HepG2 (cell line): ENCODE data around the gene SDC1. TPM values are rescaled to one million over a fixed set of nuclear protein-coding genes. Genes with fewer than 3 reads are reported as not detected.
A peak's percentile ranks its signal among the peaks of the same experiment; 100 is the strongest.

Experiments used
- AHDC1 ChIP-seq: sonication (generic); formaldehyde crosslinking; IDR thresholded peaks from 2 replicates; pipeline ENCODE4 v1.5.1; 2020; ENCODE audit warnings: mild to moderate bottlenecking, missing genetic modification reagents, borderline replicate concordance
- BCLAF1 ChIP-seq: fragments of 450-650 bp; IDR thresholded peaks from 2 replicates; pipeline ENCODE4 v1.6.1; 2017; ENCODE audit warnings: mild to moderate bottlenecking
- ELF3 ChIP-seq: IDR thresholded peaks from 2 replicates; pipeline ENCODE4 v1.6.1; 2016; ENCODE audit warnings: missing genetic modification reagents, missing compliant biosample characterization
- MBD4 ChIP-seq: IDR thresholded peaks from 2 replicates; pipeline ENCODE4 v1.6.1; 2012; ENCODE audit warnings: low read length, inconsistent platforms, borderline replicate concordance
- MTA3 ChIP-seq: sonication (generic); formaldehyde crosslinking; IDR thresholded peaks from 2 replicates; pipeline ENCODE4 v1.4.0; 2020; ENCODE audit warnings: missing genetic modification reagents
- MZF1 ChIP-seq: sonication (generic); formaldehyde crosslinking; IDR thresholded peaks from 2 replicates; pipeline ENCODE4 v1.8.1; 2023; ENCODE audit warnings: mild to moderate bottlenecking, missing genetic modification reagents, borderline replicate concordance
- NR2F2 ChIP-seq: IDR thresholded peaks from 2 replicates; pipeline ENCODE4 v1.6.1; 2012; ENCODE audit warnings: low read depth, inconsistent platforms, borderline replicate concordance
- PHF8 ChIP-seq: sonication (generic); formaldehyde crosslinking; IDR thresholded peaks from 2 replicates; pipeline ENCODE4 v1.5.0; 2020; ENCODE audit warnings: missing genetic modification reagents
- TAF1 ChIP-seq: sonication (generic); formaldehyde crosslinking; IDR thresholded peaks from 2 replicates; pipeline ENCODE4 v1.4.0; 2020; ENCODE audit warnings: missing genetic modification reagents
- ZBTB21 ChIP-seq: sonication (generic); formaldehyde crosslinking; IDR thresholded peaks from 2 replicates; pipeline ENCODE4 v1.4.0; 2020; ENCODE audit warnings: missing genetic modification reagents
- ZNF142 ChIP-seq: sonication (generic); formaldehyde crosslinking; IDR thresholded peaks from 2 replicates; pipeline ENCODE4 v1.4.0; 2020; ENCODE audit warnings: missing genetic modification reagents
- ZNF180 ChIP-seq: sonication (generic); formaldehyde crosslinking; IDR thresholded peaks from 2 replicates; pipeline ENCODE4 v1.4.0; 2020; ENCODE audit warnings: low read depth, missing genetic modification reagents, borderline replicate concordance
- ZNF670 ChIP-seq: sonication (generic); formaldehyde crosslinking; IDR thresholded peaks from 2 replicates; pipeline ENCODE4 v1.8.0; 2022; ENCODE audit warnings: mild to moderate bottlenecking, missing genetic modification reagents, borderline replicate concordance
- ZNF883 ChIP-seq: sonication (generic); formaldehyde crosslinking; IDR thresholded peaks from 2 replicates; pipeline ENCODE4 v1.5.1; 2020; ENCODE audit warnings: mild to moderate bottlenecking, missing genetic modification reagents; ENCODE audit errors: not compliant biosample characterization
- polyA plus RNA-seq, 8 experiments: library from polyadenylated mRNA; depleted of rRNA in 3 of 8; stranded (reverse) in 7 of 8; unstranded in 1 of 8; fragments of >200 nt; fragmentation: Illumina TruSeq in 4 of 8; extraction: Trizol in 4 of 8; gene quantifications; 2 replicates each; pipeline versions ENCODE4 v1.2.1 to v1.2.3, GENCODE V29; 2011 to 2016; ENCODE audit warnings: low read depth in 4 of 8, missing spikeins in 1 of 8, mixed read lengths in 1 of 8; ENCODE audit not compliant: insufficient read depth in 1 of 8
- total RNA-seq, 5 experiments: library from RNA; depleted of rRNA; stranded (reverse); fragments of >200 nt; fragmentation: Illumina TruSeq; extraction: Trizol; gene quantifications; 2 replicates each; pipeline ENCODE4 v1.2.3, GENCODE V29; 2016; ENCODE audit warnings: low read depth in 1 of 5

Gene SDC1
- total and polyA plus RNA-seq, 2 of the 13 experiments (the other 11 are each of a cell fraction or from before 2014, with no cell fraction given) = 108 to 119 TPM

GRCh38 chr2:20184067-20184938 is 40.6 kb downstream of the SDC1 start (continued):
- peak; percentile 86 for TF ChIP-seq AHDC1 (CRISPR knock-in tag)
- peak; percentile 49 for TF ChIP-seq NR2F2
- no peak for TF ChIP-seq BCLAF1
- 0 out of 2 replicates have a peak, but pooled peaks have one; percentile 33 for TF ChIP-seq PHF8
- TF ChIP-seq MBD4 = no peak
- TF ChIP-seq ZNF180 = no peak
- peak; percentile 77 for TF ChIP-seq ELF3
- no peak for TF ChIP-seq TAF1 (CRISPR knock-in tag)
- 0 out of 2 replicates have a peak, but pooled peaks have one; percentile 16 for TF ChIP-seq ZNF670 (CRISPR knock-in tag)
- TF ChIP-seq MZF1 (CRISPR knock-in tag) = no peak
- TF ChIP-seq ZBTB21 (CRISPR knock-in tag) = no peak
- peak; percentile 44 for TF ChIP-seq ZNF883
- 0 out of 2 replicates have a peak, but pooled peaks have one; percentile 21 for TF ChIP-seq ZNF142 (CRISPR knock-in tag)
- TF ChIP-seq MTA3 = no peak
